GM12864 (cell line): ENCODE measurements around the gene COX7C.
"Not testable (repeated sequence)": the region's sequence is repeated elsewhere in the genome, so short reads cannot be mapped to it uniquely, and the experiment has no call there.

Source experiments
- DNase-seq: peaks from one replicate; pipeline ENCODE4 v3.0.0-alpha.2; 2011; ENCODE audit warnings: low read depth
- H3K4me3 ChIP-seq: 2 replicates; pipeline ENCODE4 v1.5.1; 2011; ENCODE audit warnings: mild to moderate bottlenecking, low read depth, low read length, control low read depth
- CTCF ChIP-seq: IDR thresholded peaks from 2 replicates; pipeline ENCODE4 v1.5.1; 2011; ENCODE audit warnings: low read depth, mild to moderate bottlenecking, moderate library complexity, low read length, control low read depth, inconsistent platforms; ENCODE audit errors: missing control alignments

COX7C gene

GRCh38 chr5:86640998-86641397, 23.3 kb downstream of the COX7C start:
- no peak overlapping the region for H3K4me3 ChIP-seq
- TF ChIP-seq CTCF: no peak
- DNase-seq: no peak

DNA sequence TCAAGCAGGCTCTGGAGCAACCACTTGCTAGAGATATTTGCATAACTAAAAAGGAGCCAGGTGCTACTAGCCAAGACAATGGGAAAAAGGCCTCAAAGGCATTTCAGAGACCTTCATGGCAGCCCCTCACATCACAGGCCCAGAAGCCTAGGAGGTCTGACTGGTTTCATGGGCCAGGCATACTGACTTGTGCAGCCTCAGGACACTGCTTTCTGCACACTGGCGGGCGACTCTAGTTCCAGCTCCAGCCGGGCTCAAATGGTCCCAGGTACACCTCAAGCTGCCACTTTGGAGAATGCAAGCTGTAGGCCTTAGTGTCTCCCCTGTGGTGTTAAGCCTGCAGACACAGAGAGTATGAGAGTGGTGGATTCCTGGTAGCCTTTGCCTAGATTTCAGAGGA, 27.1 kb downstream of the COX7C start:
- no peak overlapping the region for H3K4me3 ChIP-seq
- TF ChIP-seq CTCF: no peak
- DNase-seq: no peak

- no peak overlapping the region for H3K4me3 ChIP-seq
- no peak for TF ChIP-seq CTCF
- DNase-seq: no peak
Observed at GRCh38 chr5:86645885-86646284, 28.1 kb downstream of the COX7C start.

GRCh38 chr5:86646671-86647070, 28.9 kb downstream of the COX7C start:
- TF ChIP-seq CTCF: no peak
- H3K4me3 ChIP-seq: no peak overlapping the region
- DNase-seq: no peak

- TF ChIP-seq CTCF: no peak
- no peak overlapping the region for H3K4me3 ChIP-seq
- no peak for DNase-seq
Observed at GRCh38 chr5:86649832-86650505, 32.2 kb downstream of the COX7C start.

GRCh38 chr5:86660771-86661170, 43.0 kb downstream of the COX7C start:
- DNase-seq, H3K4me3 ChIP-seq: not testable (repeated sequence)

DNA sequence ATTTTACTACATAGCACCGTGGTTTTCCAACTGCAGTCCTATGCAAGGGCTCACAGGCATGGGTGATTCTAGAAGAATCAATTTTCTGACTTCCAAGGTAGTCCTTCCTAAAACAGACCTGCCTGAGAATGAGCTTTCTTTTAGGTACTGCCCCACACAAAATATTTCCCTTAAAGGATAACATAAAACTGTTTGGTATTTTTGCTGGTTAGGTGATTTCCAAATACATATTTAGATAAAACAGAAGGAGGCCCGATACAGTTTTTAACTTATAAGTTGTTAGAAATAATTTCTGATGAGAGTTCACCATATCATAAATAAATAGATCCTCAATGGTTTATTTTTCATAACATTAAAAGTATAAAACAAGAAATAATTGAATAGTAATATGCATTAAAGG, 46.4 kb downstream of the COX7C start:
- H3K4me3 ChIP-seq: no peak overlapping the region
- no peak for DNase-seq
- TF ChIP-seq CTCF: no peak
